IPS-18a (cell line): ENCODE measurements around the gene H1-8.

Experiments used
- H3K27ac ChIP-seq: one replicate; pipeline ENCODE4 v1.5.1; 2013; ENCODE audit warnings: low read length
- H3K27me3 ChIP-seq: one replicate; pipeline ENCODE4 v1.6.1; 2013; ENCODE audit warnings: mild to moderate bottlenecking, low read length; ENCODE audit not compliant: control insufficient read depth, insufficient read depth
- H3K36me3 ChIP-seq: one replicate; pipeline ENCODE4 v1.6.1; 2013; ENCODE audit warnings: low read depth, low read length; ENCODE audit not compliant: control insufficient read depth
- H3K4me1 ChIP-seq: one replicate; pipeline ENCODE4 v1.6.1; 2013; ENCODE audit warnings: low read depth, low read length; ENCODE audit not compliant: control insufficient read depth
- H3K4me3 ChIP-seq: one replicate; pipeline ENCODE4 v1.5.1; 2013; ENCODE audit warnings: low read length
- H3K9ac ChIP-seq: one replicate; pipeline ENCODE4 v1.6.1; 2013; ENCODE audit warnings: mild to moderate bottlenecking, low read length, moderate library complexity
- H3K9me3 ChIP-seq: one replicate; pipeline ENCODE4 v1.6.1; 2013; ENCODE audit warnings: low read depth, low read length; ENCODE audit not compliant: control insufficient read depth

Gene H1-8

DNA sequence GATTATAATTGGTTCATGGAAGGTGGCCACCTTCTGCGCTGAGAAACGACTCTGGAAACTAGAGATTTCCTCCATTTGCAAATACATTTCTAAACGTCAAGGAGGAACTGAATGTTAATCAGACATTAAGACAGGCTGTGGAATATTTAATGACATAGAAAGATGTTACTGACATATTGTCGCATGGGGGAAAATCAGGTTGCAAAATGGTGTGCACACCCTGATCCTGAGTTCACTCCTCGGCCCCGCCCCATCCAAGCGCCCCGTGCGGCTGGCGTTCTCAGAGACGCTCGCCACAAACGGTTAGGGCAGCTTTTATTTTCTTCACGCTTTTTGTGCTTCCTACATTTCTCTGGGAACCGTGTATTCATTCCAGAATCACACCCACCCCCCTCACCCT, 10.7 kb downstream of the H1-8 start:
- no peaks in the 10 kb centered on the region for H3K9me3 ChIP-seq
- H3K27me3 ChIP-seq = no peaks in the 10 kb centered on the region
- H3K4me1 ChIP-seq = peaks cover 4% of the 10 kb centered on the region
- no peaks in the 10 kb centered on the region for H3K36me3 ChIP-seq
- no peak overlapping the region for H3K9ac ChIP-seq
- no peak overlapping the region for H3K4me3 ChIP-seq
- H3K27ac ChIP-seq = no peak overlapping the region

DNA sequence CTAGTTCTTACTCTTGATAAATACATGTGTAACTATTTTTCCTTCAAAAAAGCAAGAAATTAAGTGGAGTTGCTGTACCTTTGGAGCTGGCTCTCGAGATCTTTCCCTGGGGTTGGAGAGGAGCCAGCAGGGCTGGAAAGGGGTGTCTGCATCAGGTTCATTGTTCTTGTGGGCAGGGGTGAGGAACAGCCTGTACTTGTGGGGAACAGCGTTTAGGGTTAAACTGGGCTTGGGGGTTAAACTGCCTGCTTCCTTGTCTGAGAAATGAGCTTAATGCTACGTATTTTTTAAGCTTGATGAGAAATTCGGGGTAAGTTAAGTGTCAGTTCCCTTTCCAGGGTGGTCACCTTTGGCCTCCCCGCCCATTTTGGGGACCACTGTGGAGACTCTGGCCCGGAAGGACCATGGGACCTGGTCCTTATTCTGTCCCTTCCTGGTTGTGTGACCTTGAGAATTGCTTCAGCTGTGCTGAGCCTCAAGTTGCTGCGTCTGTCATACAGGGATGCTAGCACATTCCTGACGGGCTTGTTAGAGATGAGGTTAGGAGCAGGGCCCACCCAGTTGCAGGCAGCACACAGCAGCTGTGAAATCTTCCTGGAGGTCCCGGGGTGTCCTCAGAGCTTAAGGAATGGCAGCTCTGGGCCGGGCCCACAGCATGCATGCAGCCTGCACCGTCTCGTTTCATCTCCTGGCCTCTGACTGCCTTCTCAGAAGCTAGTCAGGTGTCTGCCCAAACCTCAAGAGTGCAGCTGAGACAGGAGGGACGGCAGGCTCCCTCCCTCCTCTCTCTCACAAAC, 11.6 kb downstream of the H1-8 start:
- peaks cover 4% of the 10 kb centered on the region for H3K4me1 ChIP-seq
- H3K9ac ChIP-seq = no peak overlapping the region
- H3K27ac ChIP-seq = no peak overlapping the region
- H3K9me3 ChIP-seq = no peaks in the 10 kb centered on the region
- H3K4me3 ChIP-seq = no peak overlapping the region
- H3K27me3 ChIP-seq = no peaks in the 10 kb centered on the region
- H3K36me3 ChIP-seq = no peaks in the 10 kb centered on the region

DNA sequence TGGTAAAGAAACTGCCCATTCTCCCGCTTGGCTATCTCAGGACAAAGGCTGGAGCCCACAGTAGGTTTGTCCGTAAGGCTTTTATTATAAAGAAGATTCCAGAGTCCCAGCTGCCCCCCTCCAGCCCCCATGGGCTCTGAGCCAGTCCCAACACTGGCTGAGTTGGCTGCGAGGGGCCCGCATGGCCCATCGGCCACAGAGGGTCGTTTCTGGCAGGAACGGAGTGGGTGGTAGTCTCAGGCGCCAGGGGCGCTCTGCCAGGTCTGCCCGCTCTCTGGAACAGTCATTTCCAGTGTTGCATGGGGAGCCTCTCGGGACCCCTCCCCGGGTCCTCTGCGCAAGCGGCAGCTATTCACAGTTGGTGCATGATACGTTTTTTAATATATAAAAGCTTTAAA, 12.2 kb downstream of the H1-8 start:
- H3K4me1 ChIP-seq = peaks cover 4% of the 10 kb centered on the region
- H3K36me3 ChIP-seq = no peaks in the 10 kb centered on the region
- H3K9me3 ChIP-seq = no peaks in the 10 kb centered on the region
- H3K27ac ChIP-seq = no peak overlapping the region
- H3K9ac ChIP-seq = no peak overlapping the region
- no peaks in the 10 kb centered on the region for H3K27me3 ChIP-seq
- no peak overlapping the region for H3K4me3 ChIP-seq

DNA sequence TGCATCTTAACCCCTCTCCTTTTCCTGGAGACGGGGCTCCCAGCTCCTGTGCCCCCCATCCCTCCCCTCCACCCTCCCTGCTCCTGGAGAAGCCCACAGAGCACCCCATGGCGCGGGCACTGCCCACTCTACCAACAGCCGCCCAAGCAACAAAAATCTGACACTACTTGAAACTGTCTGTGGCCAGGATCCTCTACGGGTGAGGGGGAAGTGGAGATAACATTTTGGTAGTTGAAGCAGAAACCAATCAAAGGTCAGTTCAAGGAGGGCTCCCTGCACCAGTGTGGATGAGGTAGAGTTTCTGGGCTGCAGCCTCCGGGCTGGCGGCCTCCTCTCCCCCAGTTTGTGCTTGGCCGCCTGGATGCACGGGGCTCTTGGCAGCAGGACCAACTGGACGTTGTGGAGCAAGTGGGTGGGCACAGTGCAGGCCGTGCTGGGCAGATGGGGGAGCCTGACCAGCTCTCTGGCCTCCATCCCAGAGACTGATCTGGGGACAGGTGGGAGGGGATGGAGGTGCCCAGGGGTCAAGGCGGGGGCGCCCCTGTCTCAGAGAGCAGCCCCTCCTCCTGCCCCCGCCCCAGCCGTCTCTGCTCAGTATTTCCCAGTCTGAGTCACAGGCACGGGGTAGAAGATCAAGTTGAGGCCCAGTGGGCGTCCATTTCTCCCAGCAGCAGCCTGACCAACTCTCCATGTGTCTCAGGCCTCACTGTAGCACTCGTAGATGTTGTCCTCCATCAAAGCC, 12.8 kb downstream of the H1-8 start:
- peaks cover 7% of the 10 kb centered on the region for H3K4me1 ChIP-seq
- no peak overlapping the region for H3K9ac ChIP-seq
- H3K27ac ChIP-seq = no peak overlapping the region
- H3K36me3 ChIP-seq = no peaks in the 10 kb centered on the region
- no peak overlapping the region for H3K4me3 ChIP-seq
- H3K9me3 ChIP-seq = no peaks in the 10 kb centered on the region
- no peaks in the 10 kb centered on the region for H3K27me3 ChIP-seq

DNA sequence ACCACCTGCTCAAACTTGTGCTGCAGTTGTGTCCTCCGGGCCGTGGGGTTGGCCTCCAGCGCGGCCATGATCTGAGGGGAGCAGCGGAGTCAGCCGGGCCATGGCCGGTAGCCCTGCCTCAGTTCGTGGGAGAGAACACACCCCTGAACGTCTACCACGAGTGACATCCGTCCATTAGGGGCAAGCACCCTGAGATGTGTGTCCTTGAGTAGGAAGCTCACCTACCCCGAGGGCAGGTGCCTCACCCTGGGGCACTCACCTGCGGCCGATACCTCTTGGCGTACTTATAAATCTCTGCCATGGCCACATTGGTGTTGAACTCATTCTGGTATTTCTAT, 13.4 kb downstream of the H1-8 start:
- H3K9ac ChIP-seq = no peak overlapping the region
- H3K9me3 ChIP-seq = no peaks in the 10 kb centered on the region
- no peaks in the 10 kb centered on the region for H3K36me3 ChIP-seq
- peaks cover 8% of the 10 kb centered on the region for H3K4me1 ChIP-seq
- H3K27me3 ChIP-seq = no peaks in the 10 kb centered on the region
- H3K27ac ChIP-seq = no peak overlapping the region
- H3K4me3 ChIP-seq = no peak overlapping the region

DNA sequence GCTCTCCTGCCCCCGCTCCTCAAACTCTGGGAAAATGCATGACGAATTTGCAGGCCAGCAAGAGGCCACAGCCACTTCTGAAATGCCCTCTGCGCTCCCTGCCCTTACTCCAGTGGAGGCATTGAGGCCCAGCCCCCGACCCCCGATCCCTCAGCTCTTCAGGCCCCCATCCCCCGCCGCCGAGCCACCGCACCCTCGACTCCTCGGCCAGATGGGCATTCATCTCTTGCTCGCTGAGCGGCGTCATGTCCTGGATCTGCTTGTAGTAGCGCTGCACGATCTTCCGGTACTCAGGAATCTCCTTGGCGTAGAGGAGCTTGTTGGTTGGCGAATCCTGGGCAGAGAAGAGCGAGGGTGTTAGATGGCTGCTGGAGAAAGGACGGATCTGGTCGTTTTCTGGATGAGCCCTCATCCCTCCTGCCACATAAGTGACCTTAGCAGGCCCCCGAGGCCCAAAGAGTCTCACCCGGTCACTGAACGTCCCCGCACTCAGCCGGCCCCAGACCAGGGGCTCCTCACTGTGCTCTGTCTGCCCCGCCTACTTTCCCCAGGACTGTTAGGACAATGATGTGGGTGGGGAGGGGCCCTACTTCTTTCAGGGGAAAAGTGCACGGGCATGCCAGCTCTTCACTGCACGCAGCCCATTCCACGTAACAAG, 14.0 kb downstream of the H1-8 start:
- H3K27ac ChIP-seq = no peak overlapping the region
- no peaks in the 10 kb centered on the region for H3K9me3 ChIP-seq
- H3K9ac ChIP-seq = no peak overlapping the region
- no peaks in the 10 kb centered on the region for H3K36me3 ChIP-seq
- H3K4me1 ChIP-seq = peaks cover 8% of the 10 kb centered on the region
- no peaks in the 10 kb centered on the region for H3K27me3 ChIP-seq
- H3K4me3 ChIP-seq = no peak overlapping the region

DNA sequence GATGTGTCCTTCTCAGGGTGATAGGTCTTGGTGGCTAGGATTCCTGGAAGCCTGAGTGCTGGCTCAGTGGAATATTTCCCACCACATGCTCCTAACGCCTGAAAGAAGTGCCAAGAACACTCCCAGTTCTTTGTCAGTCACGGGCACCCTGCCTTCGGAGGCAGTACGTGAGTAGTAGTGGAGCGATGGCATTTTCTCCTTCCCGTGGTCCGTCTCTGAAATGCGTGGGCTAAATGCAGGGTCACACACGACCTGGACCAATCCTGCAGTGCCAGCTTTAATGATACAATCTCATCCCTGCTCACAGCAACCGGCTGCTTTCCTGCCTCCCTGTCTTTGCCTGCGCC, 14.5 kb downstream of the H1-8 start:
- Histone ChIP-seq H3K9ac (no peak overlapping the region), H3K4me3 (no peak overlapping the region), H3K27ac (no peak overlapping the region), H3K27me3 (no peaks in the 10 kb centered on the region), H3K9me3 (no peaks in the 10 kb centered on the region), H3K4me1 (peaks cover 8% of the 10 kb centered on the region), H3K36me3 (no peaks in the 10 kb centered on the region)

DNA sequence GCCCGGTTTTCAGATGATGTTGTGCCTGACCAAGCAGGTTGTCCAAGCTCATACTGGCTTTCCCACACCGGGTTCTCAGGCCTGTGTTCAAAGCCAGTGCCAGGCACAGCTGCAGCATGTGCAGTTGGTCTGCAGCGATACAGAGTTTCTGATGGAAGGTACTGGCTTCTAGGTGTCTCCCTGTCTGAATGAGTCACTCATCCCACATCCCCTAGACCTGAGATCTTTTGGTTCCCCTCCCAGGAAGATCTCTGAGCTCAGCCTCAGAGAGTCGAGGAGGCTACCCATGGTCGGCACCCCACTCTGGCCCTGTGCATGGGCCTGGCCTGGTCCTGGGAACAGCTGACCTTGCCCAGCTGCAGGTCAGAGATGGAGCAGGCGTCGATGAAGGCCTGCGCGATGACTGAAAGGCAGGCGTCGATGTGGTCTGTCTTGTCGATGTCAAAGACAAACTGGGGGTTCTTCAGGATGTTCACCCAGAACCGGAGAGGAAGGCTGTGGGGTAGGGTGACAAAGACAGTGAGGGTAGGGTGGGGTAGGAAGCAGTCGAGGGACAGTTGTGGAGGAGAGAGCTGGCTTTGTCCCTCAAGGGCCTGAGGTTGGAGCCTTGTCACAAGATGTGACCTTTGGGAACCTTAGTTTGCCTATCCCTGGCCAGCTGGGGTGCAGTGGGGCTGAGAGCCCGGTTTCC, 15.3 kb downstream of the H1-8 start:
- Histone ChIP-seq H3K9me3 (no peaks in the 10 kb centered on the region), H3K27me3 (no peaks in the 10 kb centered on the region), H3K36me3 (no peaks in the 10 kb centered on the region), H3K4me3 (no peak overlapping the region), H3K27ac (no peak overlapping the region), H3K4me1 (peaks cover 8% of the 10 kb centered on the region), H3K9ac (no peak overlapping the region)

DNA sequence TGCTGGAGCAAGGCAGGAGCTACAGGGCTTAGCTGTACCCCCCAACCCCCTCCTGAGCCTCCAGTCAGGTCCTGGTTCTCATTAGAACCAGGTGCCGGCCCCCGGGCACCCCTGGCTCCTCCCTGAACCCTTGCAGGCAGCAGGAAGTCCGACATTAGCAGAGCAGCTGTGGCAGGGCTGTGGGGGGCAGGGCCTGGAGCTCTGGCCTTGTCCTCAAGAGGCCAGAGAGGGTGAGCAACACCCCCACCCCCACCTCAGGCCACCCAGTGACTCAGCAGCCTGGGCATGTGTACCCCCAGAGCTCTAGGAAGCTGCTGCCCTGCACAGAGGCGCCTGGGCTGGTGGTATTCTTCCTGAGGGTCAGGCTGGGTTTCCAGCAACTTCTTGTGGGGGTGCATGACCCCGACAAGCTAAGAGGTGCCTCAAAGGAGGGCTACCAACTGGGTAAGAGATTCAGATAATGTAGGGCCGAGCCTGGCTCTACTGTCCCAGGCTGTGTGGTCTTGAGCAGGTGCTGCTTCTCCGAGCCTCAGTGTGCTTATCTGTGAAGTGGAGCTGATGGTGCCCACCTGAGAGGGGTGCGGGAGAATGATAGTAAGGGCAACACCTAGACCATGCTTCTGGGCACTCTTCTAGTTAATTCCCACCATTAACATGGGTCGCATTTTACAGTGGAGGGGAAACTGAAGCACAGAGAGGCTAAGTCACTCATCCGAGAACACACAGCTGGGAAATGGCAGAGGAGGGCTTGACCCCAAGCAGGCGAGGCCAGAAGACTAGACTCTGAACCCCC, 16.0 kb downstream of the H1-8 start:
- H3K4me3 ChIP-seq = no peak overlapping the region
- H3K9me3 ChIP-seq = no peaks in the 10 kb centered on the region
- H3K27me3 ChIP-seq = no peaks in the 10 kb centered on the region
- H3K27ac ChIP-seq = no peak overlapping the region
- H3K9ac ChIP-seq = no peak overlapping the region
- H3K4me1 ChIP-seq = peaks cover 8% of the 10 kb centered on the region
- no peaks in the 10 kb centered on the region for H3K36me3 ChIP-seq

DNA sequence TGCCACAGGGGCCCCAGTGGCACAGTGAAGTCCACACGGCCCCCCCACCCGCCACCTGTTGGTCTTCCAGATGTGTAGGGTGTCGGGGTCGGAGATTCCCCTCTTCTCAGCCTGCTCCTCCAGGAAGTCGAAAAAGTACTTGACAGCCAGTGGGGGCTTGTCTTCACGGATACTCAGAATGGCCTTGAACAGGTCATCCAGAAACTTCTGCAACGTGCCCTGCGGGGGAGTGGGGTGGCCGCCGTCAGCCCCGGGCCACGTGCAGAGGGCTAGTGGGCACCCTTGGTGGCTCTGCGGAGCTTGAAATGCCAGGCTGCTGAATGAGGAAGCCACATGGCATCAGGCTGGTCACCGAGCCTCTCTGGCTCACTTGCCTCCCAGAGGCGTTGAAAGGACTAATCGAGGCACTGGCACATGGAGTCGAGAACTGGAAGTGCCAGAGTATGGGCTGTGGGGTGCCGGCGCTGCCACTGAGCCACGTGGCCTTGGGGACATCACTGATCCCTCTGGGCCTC, 16.6 kb downstream of the H1-8 start:
- H3K9me3 ChIP-seq = no peaks in the 10 kb centered on the region
- no peak overlapping the region for H3K4me3 ChIP-seq
- H3K9ac ChIP-seq = no peak overlapping the region
- peaks cover 8% of the 10 kb centered on the region for H3K4me1 ChIP-seq
- no peak overlapping the region for H3K27ac ChIP-seq
- H3K27me3 ChIP-seq = no peaks in the 10 kb centered on the region
- H3K36me3 ChIP-seq = no peaks in the 10 kb centered on the region
